ENCODE data around the gene LTBP3. TPM values are rescaled to one million over a fixed set of nuclear protein-coding genes. Genes with fewer than 3 reads are reported as not detected.

Gene LTBP3
- total and polyA plus RNA-seq, 10 donors: 20.6 to 137 (median 87.5) TPM

GRCh38 chr11:65492637-65493366, 65.4 kb downstream of the LTBP3 start:
- no peaks in the 10 kb centered on the region for H3K36me3 ChIP-seq
- peak overlapping the region in 3 of 8 donors; percentile 2 to 52 (median 5) for H3K4me3 ChIP-seq
- 27 to 39% (median 30%) methylated on average over 5 to 6 of the region's 6 CpGs for WGBS, 5 donors
- peaks cover 68 to 95% (median 92%) of the 10 kb centered on the region in 6 donors for H3K4me1 ChIP-seq
- TF ChIP-seq CTCF (IDR thresholded peaks at IDR 0.05 in 8 of 11, conservative IDR thresholded peaks at IDR 0.05 in 3 of 11) (no peak), POLR2AphosphoS5 (IDR thresholded peaks at IDR 0.05) (peak; percentile 19 to 90 (median 73)), POLR2A (IDR thresholded peaks at IDR 0.05) (no peak)
- intact Hi-C loops (cut with DNase I; ENCODE audit: low total_unique reads): no loop called here
- H3K9me3 ChIP-seq: no peaks in the 10 kb centered on the region
- no peak for DNase-seq
- H3K27ac ChIP-seq: peak overlapping the region; percentile 89 to 100 (median 98)
- H3K27me3 ChIP-seq (replicated peaks in 1 of 7): no peaks in the 10 kb centered on the region

DNA sequence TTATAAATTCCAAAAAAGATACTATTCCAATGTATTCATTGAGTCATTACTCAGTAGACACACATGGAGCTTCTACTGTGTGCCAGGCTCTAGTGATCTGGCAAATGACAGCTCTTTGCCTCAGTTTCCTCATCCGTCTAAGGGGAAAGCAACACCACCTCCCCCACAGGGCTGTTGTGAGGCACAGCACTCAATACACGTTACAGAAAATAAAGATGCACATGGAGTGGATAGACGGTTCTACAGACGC, 65.8 kb downstream of the LTBP3 start:
- 23 to 52% (median 33%) methylated on average over 4 of the region's 4 CpGs for WGBS, 5 donors
- H3K4me3 ChIP-seq: peak overlapping the region in 1 of 8 donors; percentile 52

DNA sequence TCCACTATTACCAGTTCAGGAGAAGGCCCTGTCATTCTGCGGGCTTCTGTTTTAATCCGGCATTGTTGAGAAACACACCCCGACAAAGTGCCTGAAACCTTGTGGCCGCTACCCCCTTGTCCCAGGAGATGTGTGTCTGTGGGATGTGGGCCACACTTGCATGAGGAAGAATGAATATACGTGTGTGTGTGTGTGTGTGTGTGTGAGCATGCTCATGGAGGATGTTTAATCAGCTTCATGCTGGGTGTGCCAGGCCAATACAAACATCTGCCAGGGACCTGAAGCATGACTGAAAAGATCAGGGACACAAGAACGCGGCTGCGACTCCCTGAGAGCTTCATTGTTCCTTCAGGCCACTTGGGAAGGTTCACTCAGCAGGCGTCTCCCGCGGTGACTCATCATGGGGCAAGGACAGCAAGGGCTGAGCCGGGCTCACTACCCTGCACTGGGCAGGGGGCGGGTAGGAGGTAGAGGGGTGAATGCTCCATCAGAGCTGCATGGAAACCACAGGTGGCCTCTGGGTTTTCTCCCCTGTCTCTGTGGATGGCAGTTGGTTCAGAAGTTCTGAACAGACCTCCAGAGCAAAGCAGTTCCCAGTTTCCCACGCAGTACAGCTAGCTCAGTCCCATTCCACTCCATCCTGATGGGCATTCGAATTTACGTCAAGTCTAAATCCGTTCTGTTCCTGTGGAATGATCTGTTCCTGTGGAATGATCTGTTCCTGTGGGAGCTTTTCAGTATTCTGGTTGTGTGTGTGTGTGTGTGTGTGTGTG, 66.4 kb downstream of the LTBP3 start:
- DNase-seq: no peak
- Histone ChIP-seq H3K36me3 (no peaks in the 10 kb centered on the region), H3K27ac (peak overlapping the region; percentile 89 to 100 (median 98)), H3K4me3 (peak overlapping the region in 1 of 8 donors; percentile 52), H3K27me3 (replicated peaks in 1 of 7) (no peaks in the 10 kb centered on the region), H3K9me3 (no peaks in the 10 kb centered on the region), H3K4me1 (peaks cover 69 to 100% (median 96%) of the 10 kb centered on the region in 6 donors)
- TF ChIP-seq POLR2AphosphoS5 (IDR thresholded peaks at IDR 0.05): peak; percentile 42 to 53 (median 53)
- TF ChIP-seq POLR2A (IDR thresholded peaks at IDR 0.05): no peak
- intact Hi-C loops (cut with DNase I; ENCODE audit: low total_unique reads): no loop called here
- WGBS, 5 donors: 38 to 58% (median 51%) methylated on average over 14 to 17 of the region's 17 CpGs

More for the DNA sequence above, 65.8 kb downstream of the LTBP3 start:
- intact Hi-C loops (cut with DNase I; ENCODE audit: low total_unique reads): no loop called here
- Histone ChIP-seq H3K27me3 (replicated peaks in 1 of 7) (no peaks in the 10 kb centered on the region), H3K36me3 (no peaks in the 10 kb centered on the region), H3K4me1 (peaks cover 70 to 100% (median 96%) of the 10 kb centered on the region in 6 donors), H3K9me3 (no peaks in the 10 kb centered on the region), H3K27ac (peak overlapping the region; percentile 89 to 100 (median 98))
- DNase-seq: no peak
- TF ChIP-seq POLR2A (IDR thresholded peaks at IDR 0.05) (no peak), POLR2AphosphoS5 (IDR thresholded peaks at IDR 0.05) (no peak), CTCF (IDR thresholded peaks at IDR 0.05 in 8 of 11, conservative IDR thresholded peaks at IDR 0.05 in 3 of 11) (no peak)

GRCh38 chr11:65491163-65491465, 67.0 kb downstream of the LTBP3 start:
- H3K4me1 ChIP-seq: peaks cover 62 to 99% (median 92%) of the 10 kb centered on the region in 6 donors
- no peak for TF ChIP-seq CTCF (IDR thresholded peaks at IDR 0.05 in 8 of 11, conservative IDR thresholded peaks at IDR 0.05 in 3 of 11)
- TF ChIP-seq POLR2AphosphoS5 (IDR thresholded peaks at IDR 0.05): no peak
- no peak for TF ChIP-seq POLR2A (IDR thresholded peaks at IDR 0.05)
- H3K36me3 ChIP-seq: no peaks in the 10 kb centered on the region
- WGBS, 5 donors: 62 to 80% (median 69%) methylated on average over 3 of the region's 3 CpGs
- peak overlapping the region; percentile 89 to 100 (median 98) for H3K27ac ChIP-seq
- H3K27me3 ChIP-seq (replicated peaks in 1 of 7): no peaks in the 10 kb centered on the region
- no peaks in the 10 kb centered on the region for H3K9me3 ChIP-seq
- no peak overlapping the region for H3K4me3 ChIP-seq
- DNase-seq: no peak
- intact Hi-C loops (cut with DNase I; ENCODE audit: low total_unique reads): no loop called here

Data from spleen (tissue), 11 donors.